Body of pancreas (tissue), 4 donors: ENCODE results near the gene PLXNC1. TPM values are rescaled to one million over a fixed set of nuclear protein-coding genes. Genes with fewer than 3 reads are reported as not detected.

ENCODE experiments used
- ATAC-seq: fragments of 150-250 bp; one replicate; pipeline ENCODE4 v1.9.1; 2016
- DNase-seq, 4 donors: peaks; one replicate each; pipeline ENCODE4 v3.0.0-alpha.2; 2019
- H3K27ac ChIP-seq, 4 donors: fragments of 200-600 bp; sonication (generic); 1 replicate in 3 of 4; 2 replicates in 1 of 4; pipeline versions ENCODE4 v1.5.1 to v1.6.1; 2016 to 2019; ENCODE audit warnings: mild to moderate bottlenecking in 1 of 4, mixed read lengths in 1 of 4, moderate library complexity in 1 of 4
- H3K27me3 ChIP-seq, 2 donors: fragments of 200-600 bp; sonication (generic); one replicate each; pipeline ENCODE4 v1.6.0; 2016; ENCODE audit warnings: mild to moderate bottlenecking in 1 of 2
- H3K36me3 ChIP-seq, 2 donors: fragments of 200-600 bp; sonication (generic); replicated peaks in 1 of 2; 2 replicates each; pipeline ENCODE4 v1.5.1; 2016; ENCODE audit warnings: low read depth in 2 of 2; ENCODE audit not compliant: insufficient read depth in 1 of 2
- H3K4me1 ChIP-seq: fragments of 200-600 bp; sonication (generic); one replicate; pipeline ENCODE4 v1.6.0; 2016
- H3K4me3 ChIP-seq, 2 donors: fragments of 200-600 bp; sonication (generic); 1 replicate in 1 of 2; 2 replicates in 1 of 2; pipeline ENCODE4 v1.5.1; 2016 to 2019
- H3K9me3 ChIP-seq, 3 donors: fragments of 200-600 bp; sonication (generic); 1 replicate in 2 of 3; 2 replicates in 1 of 3; pipeline ENCODE4 v1.5.1; 2016
- POLR2A ChIP-seq, 3 donors: fragments of 450-650 bp; IDR thresholded peaks; one replicate each; pipeline ENCODE4 v1.6.1; 2016; ENCODE audit warnings: antibody characterized with exemption in 3 of 3, mild to moderate bottlenecking in 2 of 3
- WGBS, 2 donors: methylation state at CpG; one replicate each; pipeline ENCODE4 v1.1.5; 2017; 5-methylcytosine and 5-hydroxymethylcytosine counted together
- intact Hi-C: fragments of 100-400 bp; cut with DNase I; formaldehyde crosslinking; loops from one replicate; pipeline ENCODE4 v1.15.1; 2023
- total RNA-seq, 2 donors: library from RNA; depleted of rRNA; stranded (reverse); fragments of >200 nt; gene quantifications; one replicate each; pipeline ENCODE4 v1.1.0, GENCODE V29; 2016
- TF ChIP-seq, protein P1 (sequence below), 7 experiments: fragments of 450-650 bp in 4 of 7; fragments of 200-600 bp in 3 of 7; sonication (generic) in 3 of 7; IDR thresholded peaks; one replicate each; pipeline ENCODE4 v1.5.1; 2016 to 2019; ENCODE audit warnings: antibody characterized with exemption in 7 of 7

The PLXNC1 gene
- total RNA-seq, 2 donors from 2014 or later, result 3.9 to 4.9 TPM

DNA sequence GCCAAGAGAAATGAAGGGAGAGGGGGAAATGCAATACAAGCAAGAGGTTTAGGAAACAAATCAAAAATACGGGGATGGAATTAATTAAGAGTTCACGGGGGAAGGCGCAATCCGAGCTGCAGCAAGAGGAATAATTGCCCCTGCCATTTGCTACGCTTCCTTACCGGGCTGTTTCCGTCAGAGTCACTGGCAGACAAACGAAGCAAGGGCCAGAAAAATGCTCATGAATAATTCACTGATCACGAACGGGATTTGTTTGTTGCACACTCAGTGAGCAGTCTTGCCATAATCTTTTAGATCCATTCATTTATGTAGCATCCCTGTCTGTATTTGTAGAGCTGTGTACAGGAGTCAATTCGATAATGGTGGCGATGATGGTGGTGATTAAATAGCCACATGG lies 39.0 kb downstream of the PLXNC1 start:
- whole genome bisulfite sequencing, 2 donors, result 49 to 69% methylated on average over 12 of the region's 12 CpGs
- Histone ChIP-seq H3K4me3 (no peak overlapping the region), H3K27me3 (no peaks in the 10 kb centered on the region), H3K36me3 (no peaks in the 10 kb centered on the region), H3K4me1 (peaks cover 11% of the 10 kb centered on the region), H3K27ac (no peak overlapping the region), H3K9me3 (no peaks in the 10 kb centered on the region)
- DNase-seq (no peak), ATAC-seq (no peak)
- intact Hi-C loops, result no loop called here
- no peak for TF ChIP-seq POLR2A (IDR thresholded peaks at IDR 0.05)
- TF ChIP-seq, protein P1, sequence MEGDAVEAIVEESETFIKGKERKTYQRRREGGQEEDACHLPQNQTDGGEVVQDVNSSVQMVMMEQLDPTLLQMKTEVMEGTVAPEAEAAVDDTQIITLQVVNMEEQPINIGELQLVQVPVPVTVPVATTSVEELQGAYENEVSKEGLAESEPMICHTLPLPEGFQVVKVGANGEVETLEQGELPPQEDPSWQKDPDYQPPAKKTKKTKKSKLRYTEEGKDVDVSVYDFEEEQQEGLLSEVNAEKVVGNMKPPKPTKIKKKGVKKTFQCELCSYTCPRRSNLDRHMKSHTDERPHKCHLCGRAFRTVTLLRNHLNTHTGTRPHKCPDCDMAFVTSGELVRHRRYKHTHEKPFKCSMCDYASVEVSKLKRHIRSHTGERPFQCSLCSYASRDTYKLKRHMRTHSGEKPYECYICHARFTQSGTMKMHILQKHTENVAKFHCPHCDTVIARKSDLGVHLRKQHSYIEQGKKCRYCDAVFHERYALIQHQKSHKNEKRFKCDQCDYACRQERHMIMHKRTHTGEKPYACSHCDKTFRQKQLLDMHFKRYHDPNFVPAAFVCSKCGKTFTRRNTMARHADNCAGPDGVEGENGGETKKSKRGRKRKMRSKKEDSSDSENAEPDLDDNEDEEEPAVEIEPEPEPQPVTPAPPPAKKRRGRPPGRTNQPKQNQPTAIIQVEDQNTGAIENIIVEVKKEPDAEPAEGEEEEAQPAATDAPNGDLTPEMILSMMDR (IDR thresholded peaks at IDR 0.05), result no peak

DNA sequence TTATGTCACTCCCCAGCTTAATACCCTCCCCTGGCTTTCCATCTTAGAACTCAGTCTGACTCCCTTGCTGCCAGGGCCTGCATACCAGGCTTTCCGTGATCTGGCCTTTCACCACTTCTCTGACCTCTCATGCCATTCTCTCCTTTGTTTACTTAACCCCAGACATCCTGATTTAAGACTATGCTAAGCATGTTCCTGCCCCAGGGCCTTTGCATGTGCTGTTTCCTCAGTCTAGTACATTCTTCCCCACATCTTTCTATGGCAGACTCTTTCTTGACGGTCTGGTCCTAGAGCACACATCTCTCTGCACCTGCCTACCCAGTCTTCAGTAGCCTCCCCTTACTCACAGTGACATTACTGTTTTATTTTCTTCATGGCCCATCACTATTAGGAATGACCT lies 42.2 kb downstream of the PLXNC1 start:
- no peak for TF ChIP-seq POLR2A (IDR thresholded peaks at IDR 0.05)
- TF ChIP-seq, protein P1 (IDR thresholded peaks at IDR 0.05), result no peak
- DNase-seq (no peak), ATAC-seq (no peak)
- intact Hi-C loops, result no loop called here
- no peaks in the 10 kb centered on the region for H3K36me3 ChIP-seq
- no peak overlapping the region for H3K27ac ChIP-seq
- 41 to 64% methylated on average over 1 to 2 of the region's 2 CpGs for WGBS, 2 donors
- no peaks in the 10 kb centered on the region for H3K4me1 ChIP-seq
- no peaks in the 10 kb centered on the region for H3K9me3 ChIP-seq
- H3K4me3 ChIP-seq, result no peak overlapping the region
- H3K27me3 ChIP-seq, result no peaks in the 10 kb centered on the region

DNA sequence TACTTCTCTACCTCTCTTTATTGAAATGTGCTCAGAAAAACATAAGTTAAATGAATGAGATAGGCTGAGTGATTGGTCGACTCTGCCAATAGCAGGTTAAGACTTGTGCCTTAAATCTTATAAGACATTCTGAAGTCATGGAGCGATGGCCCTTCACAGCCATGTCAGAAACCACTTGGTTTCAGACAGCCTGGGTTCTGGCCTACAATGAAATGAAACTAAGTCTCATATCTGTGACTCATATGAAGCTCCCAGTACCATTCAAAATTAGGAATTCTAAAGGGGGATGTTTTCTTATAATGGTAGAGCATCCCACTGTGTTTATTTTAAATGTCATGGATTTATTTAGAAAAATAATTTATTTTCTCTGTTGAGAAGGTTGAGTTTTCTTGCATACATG lies 42.6 kb downstream of the PLXNC1 start:
- no peak for TF ChIP-seq POLR2A (IDR thresholded peaks at IDR 0.05)
- TF ChIP-seq, protein P1 (IDR thresholded peaks at IDR 0.05), result no peak
- no peak overlapping the region for H3K4me3 ChIP-seq
- H3K9me3 ChIP-seq, result no peaks in the 10 kb centered on the region
- no peak overlapping the region for H3K27ac ChIP-seq
- no peaks in the 10 kb centered on the region for H3K27me3 ChIP-seq
- no peak for DNase-seq
- H3K36me3 ChIP-seq, result no peaks in the 10 kb centered on the region
- no peak for ATAC-seq
- intact Hi-C loops, result no loop called here
- H3K4me1 ChIP-seq, result no peaks in the 10 kb centered on the region
- WGBS, 2 donors, result 83 to 86% methylated on average over 2 of the region's 2 CpGs

- no peaks in the 10 kb centered on the region for H3K4me1 ChIP-seq
- WGBS, 2 donors, result 89 to 90% methylated on average over 1 of the region's 1 CpG
- DNase-seq, result no peak
- no peak overlapping the region for H3K4me3 ChIP-seq
- H3K9me3 ChIP-seq, result no peaks in the 10 kb centered on the region
- ATAC-seq, result no peak
- no peaks in the 10 kb centered on the region for H3K36me3 ChIP-seq
- intact Hi-C loops, result no loop called here
- no peak overlapping the region for H3K27ac ChIP-seq
- TF ChIP-seq, protein P1 (IDR thresholded peaks at IDR 0.05), result no peak
- no peaks in the 10 kb centered on the region for H3K27me3 ChIP-seq
Observed at GRCh38 chr12:94191811-94192210, 43.4 kb downstream of the PLXNC1 start.

- no peak for TF ChIP-seq POLR2A (IDR thresholded peaks at IDR 0.05)
- TF ChIP-seq, protein P1 (IDR thresholded peaks at IDR 0.05), result no peak
- no peaks in the 10 kb centered on the region for H3K36me3 ChIP-seq
- H3K4me1 ChIP-seq, result no peaks in the 10 kb centered on the region
- no peak for ATAC-seq
- H3K4me3 ChIP-seq, result no peak overlapping the region
- intact Hi-C loops, result no loop called here
- H3K9me3 ChIP-seq, result no peaks in the 10 kb centered on the region
- H3K27ac ChIP-seq, result no peak overlapping the region
- no peaks in the 10 kb centered on the region for H3K27me3 ChIP-seq
- no peak for DNase-seq
Observed at GRCh38 chr12:94192506-94192905, 44.1 kb downstream of the PLXNC1 start.
